Measurements from ENCODE around the gene VASN.

DNA sequence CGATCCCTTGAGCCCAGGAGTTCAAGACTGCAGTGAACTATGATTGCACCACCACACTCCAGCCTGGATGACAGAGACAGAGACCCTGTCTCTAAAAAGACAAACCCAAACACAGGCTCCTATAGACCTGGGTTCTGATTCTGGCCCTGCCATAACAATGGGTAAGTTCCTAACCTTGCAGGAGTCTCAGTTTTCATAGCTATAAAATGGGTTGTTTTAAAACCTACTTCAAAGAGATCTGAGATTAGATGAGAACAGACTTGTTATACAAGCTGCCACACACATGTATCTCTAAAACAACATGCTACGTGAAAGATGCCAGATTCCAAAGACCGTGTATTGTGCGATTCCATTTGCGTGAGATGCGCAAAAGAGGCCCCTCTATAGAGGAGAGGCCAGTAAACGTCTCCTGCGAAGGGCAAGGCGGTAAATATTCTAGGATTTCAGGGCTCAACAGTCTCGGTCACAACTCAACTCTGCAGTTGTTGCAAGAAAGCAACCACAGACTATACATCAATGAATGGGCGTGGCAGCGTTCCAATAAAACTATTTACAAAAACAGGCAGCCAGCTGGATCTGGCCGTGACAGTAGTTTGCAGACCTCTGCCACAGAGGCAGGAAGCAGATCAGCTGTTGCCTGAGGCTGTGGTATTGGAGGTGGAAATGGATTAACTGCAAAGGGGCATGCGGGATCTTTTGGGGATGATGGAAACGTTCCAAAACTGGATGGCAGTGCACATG lies 38.9 kb downstream of the VASN start:
- no peak for TF ChIP-seq KDM1A (IDR thresholded peaks at IDR 0.05; ENCODE audit: borderline replicate concordance)
- TF ChIP-seq RCOR1 (conservative IDR thresholded peaks at IDR 0.05; ENCODE audit: low read depth, low read length), result no peak
- TF ChIP-seq, protein P1, sequence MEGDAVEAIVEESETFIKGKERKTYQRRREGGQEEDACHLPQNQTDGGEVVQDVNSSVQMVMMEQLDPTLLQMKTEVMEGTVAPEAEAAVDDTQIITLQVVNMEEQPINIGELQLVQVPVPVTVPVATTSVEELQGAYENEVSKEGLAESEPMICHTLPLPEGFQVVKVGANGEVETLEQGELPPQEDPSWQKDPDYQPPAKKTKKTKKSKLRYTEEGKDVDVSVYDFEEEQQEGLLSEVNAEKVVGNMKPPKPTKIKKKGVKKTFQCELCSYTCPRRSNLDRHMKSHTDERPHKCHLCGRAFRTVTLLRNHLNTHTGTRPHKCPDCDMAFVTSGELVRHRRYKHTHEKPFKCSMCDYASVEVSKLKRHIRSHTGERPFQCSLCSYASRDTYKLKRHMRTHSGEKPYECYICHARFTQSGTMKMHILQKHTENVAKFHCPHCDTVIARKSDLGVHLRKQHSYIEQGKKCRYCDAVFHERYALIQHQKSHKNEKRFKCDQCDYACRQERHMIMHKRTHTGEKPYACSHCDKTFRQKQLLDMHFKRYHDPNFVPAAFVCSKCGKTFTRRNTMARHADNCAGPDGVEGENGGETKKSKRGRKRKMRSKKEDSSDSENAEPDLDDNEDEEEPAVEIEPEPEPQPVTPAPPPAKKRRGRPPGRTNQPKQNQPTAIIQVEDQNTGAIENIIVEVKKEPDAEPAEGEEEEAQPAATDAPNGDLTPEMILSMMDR (IDR thresholded peaks at IDR 0.05 in 2 of 3, conservative IDR thresholded peaks at IDR 0.05 in 1 of 3; ENCODE audit: control insufficient read depth in 2 of 3, extremely low read depth in 1 of 3, insufficient read depth in 1 of 3, low read depth in 3 of 3, low read length in 3 of 3), result no peak
- TF ChIP-seq RFX5 (IDR thresholded peaks at IDR 0.05; ENCODE audit: low read depth, low read length), result no peak
- TF ChIP-seq, protein P2, sequence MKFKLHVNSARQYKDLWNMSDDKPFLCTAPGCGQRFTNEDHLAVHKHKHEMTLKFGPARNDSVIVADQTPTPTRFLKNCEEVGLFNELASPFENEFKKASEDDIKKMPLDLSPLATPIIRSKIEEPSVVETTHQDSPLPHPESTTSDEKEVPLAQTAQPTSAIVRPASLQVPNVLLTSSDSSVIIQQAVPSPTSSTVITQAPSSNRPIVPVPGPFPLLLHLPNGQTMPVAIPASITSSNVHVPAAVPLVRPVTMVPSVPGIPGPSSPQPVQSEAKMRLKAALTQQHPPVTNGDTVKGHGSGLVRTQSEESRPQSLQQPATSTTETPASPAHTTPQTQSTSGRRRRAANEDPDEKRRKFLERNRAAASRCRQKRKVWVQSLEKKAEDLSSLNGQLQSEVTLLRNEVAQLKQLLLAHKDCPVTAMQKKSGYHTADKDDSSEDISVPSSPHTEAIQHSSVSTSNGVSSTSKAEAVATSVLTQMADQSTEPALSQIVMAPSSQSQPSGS (IDR thresholded peaks at IDR 0.05; ENCODE audit: low read length), result no peak
- no peak for TF ChIP-seq POLR2AphosphoS2 (IDR thresholded peaks at IDR 0.05; ENCODE audit: low read depth, low read length)
- TF ChIP-seq, protein P3, sequence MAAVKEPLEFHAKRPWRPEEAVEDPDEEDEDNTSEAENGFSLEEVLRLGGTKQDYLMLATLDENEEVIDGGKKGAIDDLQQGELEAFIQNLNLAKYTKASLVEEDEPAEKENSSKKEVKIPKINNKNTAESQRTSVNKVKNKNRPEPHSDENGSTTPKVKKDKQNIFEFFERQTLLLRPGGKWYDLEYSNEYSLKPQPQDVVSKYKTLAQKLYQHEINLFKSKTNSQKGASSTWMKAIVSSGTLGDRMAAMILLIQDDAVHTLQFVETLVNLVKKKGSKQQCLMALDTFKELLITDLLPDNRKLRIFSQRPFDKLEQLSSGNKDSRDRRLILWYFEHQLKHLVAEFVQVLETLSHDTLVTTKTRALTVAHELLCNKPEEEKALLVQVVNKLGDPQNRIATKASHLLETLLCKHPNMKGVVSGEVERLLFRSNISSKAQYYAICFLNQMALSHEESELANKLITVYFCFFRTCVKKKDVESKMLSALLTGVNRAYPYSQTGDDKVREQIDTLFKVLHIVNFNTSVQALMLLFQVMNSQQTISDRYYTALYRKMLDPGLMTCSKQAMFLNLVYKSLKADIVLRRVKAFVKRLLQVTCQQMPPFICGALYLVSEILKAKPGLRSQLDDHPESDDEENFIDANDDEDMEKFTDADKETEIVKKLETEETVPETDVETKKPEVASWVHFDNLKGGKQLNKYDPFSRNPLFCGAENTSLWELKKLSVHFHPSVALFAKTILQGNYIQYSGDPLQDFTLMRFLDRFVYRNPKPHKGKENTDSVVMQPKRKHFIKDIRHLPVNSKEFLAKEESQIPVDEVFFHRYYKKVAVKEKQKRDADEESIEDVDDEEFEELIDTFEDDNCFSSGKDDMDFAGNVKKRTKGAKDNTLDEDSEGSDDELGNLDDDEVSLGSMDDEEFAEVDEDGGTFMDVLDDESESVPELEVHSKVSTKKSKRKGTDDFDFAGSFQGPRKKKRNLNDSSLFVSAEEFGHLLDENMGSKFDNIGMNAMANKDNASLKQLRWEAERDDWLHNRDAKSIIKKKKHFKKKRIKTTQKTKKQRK (IDR thresholded peaks at IDR 0.05; ENCODE audit: low read depth, low read length), result no peak
- no peak for TF ChIP-seq EZH2 (IDR thresholded peaks at IDR 0.05; ENCODE audit: borderline replicate concordance, control insufficient read depth, low read depth, low read length)

Data from GM12878 (cell line).